Natural killer cell (primary cell): ENCODE data around the gene ETNK2. TPM values are rescaled to one million over a fixed set of nuclear protein-coding genes. Genes with fewer than 3 reads are reported as not detected.

ENCODE experiments used
- ATAC-seq, 3 donors: fragments of 150-1000 bp in 2 of 3; fragments of 200-7000 bp in 1 of 3; cut with Tn5 transposase; 1 replicate in 1 of 3; 2 replicates in 2 of 3; pipeline ENCODE4 v1.10.0; 2021; ENCODE audit warnings: mild to moderate bottlenecking in 2 of 3, moderate library complexity in 2 of 3
- DNase-seq, 2 donors: peaks; one replicate each; pipeline versions ENCODE4 v3.0.0 to v3.0.0-alpha.2; 2013 to 2021; ENCODE audit warnings: mixed read lengths in 1 of 2
- H3K27ac ChIP-seq: one replicate; pipeline ENCODE4 v1.5.1; 2013; ENCODE audit warnings: mild to moderate bottlenecking, low read length
- H3K27me3 ChIP-seq: one replicate; pipeline ENCODE4 v1.6.1; 2013; ENCODE audit warnings: low read length; ENCODE audit not compliant: control insufficient read depth, insufficient read depth
- H3K36me3 ChIP-seq: one replicate; pipeline ENCODE4 v1.6.1; 2013; ENCODE audit warnings: low read length; ENCODE audit not compliant: control insufficient read depth, insufficient read depth
- H3K4me1 ChIP-seq: one replicate; pipeline ENCODE4 v1.6.1; 2013; ENCODE audit warnings: low read length; ENCODE audit not compliant: control insufficient read depth, insufficient read depth
- H3K4me3 ChIP-seq: one replicate; pipeline ENCODE4 v1.5.1; 2013; ENCODE audit warnings: low read length
- H3K9me3 ChIP-seq: one replicate; pipeline ENCODE4 v1.6.1; 2013; ENCODE audit warnings: low read length; ENCODE audit not compliant: control insufficient read depth, insufficient read depth
- H3K27ac Mint-ChIP-seq, 2 donors: one replicate each; pipeline ENCODE4 v1.8.0; 2022; ENCODE audit warnings: mild to moderate bottlenecking in 2 of 2, mixed read lengths in 2 of 2, moderate library complexity in 1 of 2
- H3K27me3 Mint-ChIP-seq, 2 donors: one replicate each; pipeline ENCODE4 v1.8.0; 2022; ENCODE audit warnings: low read depth in 2 of 2, mixed read lengths in 2 of 2
- H3K36me3 Mint-ChIP-seq: one replicate; pipeline ENCODE4 v1.8.0; 2022; ENCODE audit warnings: mixed read lengths
- H3K4me1 Mint-ChIP-seq, 2 donors: one replicate each; pipeline ENCODE4 v1.8.0; 2022; ENCODE audit warnings: mixed read lengths in 2 of 2
- H3K4me3 Mint-ChIP-seq: one replicate; pipeline ENCODE4 v1.8.0; 2022; ENCODE audit warnings: mild to moderate bottlenecking, moderate library complexity, mixed read lengths
- H3K9me3 Mint-ChIP-seq, 2 donors: one replicate each; pipeline ENCODE4 v1.8.0; 2022; ENCODE audit warnings: mixed read lengths in 2 of 2
- whole genome bisulfite sequencing: methylation state at CpG from one replicate; pipeline ENCODE4 v1.1.7; 2013; ENCODE audit warnings: missing lambda C conversion rate; ENCODE audit not compliant: insufficient coverage; 5-methylcytosine and 5-hydroxymethylcytosine counted together
- intact Hi-C: fragments of 100-400 bp; cut with micrococcal nuclease; formaldehyde crosslinking; loops from one replicate; pipeline ENCODE4 v1.14.2; 2022
- total RNA-seq, 4 donors: library from RNA; stranded (reverse); fragments of 120-200 nt in 1 of 4; gene quantifications; one replicate each; pipeline versions ENCODE4 v1.2.3 to v1.2.4, GENCODE V29; 2013 to 2022
- TF ChIP-seq, protein P1 (sequence below): fragments of 200-600 bp; IDR thresholded peaks from one replicate; pipeline ENCODE4 v1.8.0; 2022; ENCODE audit warnings: antibody characterized with exemption

Gene ETNK2
- total RNA-seq, 3 donors from 2014 or later (not counting 1 experiment from before 2014, with no cell fraction given) = 5.1 to 5.8 (median 5.5) TPM

DNA sequence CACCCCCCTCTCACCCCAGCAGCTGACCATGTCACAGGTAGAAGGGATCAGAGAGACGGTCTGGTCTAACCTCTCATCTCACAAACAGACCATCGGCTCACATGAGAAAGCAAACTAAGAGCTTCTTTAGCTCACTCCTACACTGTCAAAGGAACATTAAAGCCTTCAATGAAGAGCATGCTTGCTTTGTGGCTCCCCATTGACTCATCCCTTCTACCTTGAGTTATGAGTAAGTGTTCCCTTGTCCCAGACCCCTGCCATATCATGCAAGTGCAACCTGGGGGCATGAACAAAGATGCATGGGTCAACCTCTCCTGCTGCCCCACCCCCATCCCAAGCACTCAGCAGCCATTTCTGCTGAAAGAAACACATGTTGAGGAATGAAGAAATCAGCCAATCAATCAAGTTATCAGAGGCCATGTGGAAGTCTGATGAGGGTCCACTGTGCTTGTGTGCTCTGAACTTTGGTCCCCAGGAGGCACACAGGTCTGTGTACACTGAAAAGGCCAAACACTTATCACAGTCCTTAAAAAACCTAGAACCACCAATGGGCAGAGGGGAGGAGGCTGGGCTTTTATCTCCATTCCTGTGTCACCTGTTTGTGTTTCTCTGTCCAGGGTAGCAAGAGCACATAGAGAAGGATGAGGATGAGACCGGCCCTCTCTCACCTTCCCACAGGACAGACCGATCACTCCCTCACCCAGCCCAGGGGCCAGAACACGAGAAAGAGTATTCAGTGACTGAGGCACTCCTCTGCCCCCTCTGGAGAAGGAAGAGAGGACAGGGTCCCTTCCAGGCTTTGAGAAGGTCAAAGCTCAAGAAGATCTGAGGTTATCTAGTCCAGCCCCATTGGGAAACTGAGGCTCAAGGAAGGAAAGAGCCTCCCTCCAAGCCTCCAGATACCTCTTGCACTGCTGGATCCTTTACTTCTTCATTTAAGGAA is 9.5 kb downstream of the ETNK2 start:
- H3K4me1 ChIP-seq = no peaks in the 10 kb centered on the region
- no peak for DNase-seq
- Mint-ChIP-seq H3K4me3 (no peak overlapping the region), H3K27me3 (peaks cover 0 to 12% of the 10 kb centered on the region in 2 donors), H3K4me1 (no peaks in the 10 kb centered on the region), H3K36me3 (no peaks in the 10 kb centered on the region), H3K9me3 (no peaks in the 10 kb centered on the region), H3K27ac (no peak overlapping the region)
- H3K36me3 ChIP-seq = no peaks in the 10 kb centered on the region
- H3K27ac ChIP-seq = no peak overlapping the region
- ATAC-seq = no peak
- intact Hi-C loops = no loop called here
- 91% methylated on average over 5 of the region's 5 CpGs for WGBS
- H3K9me3 ChIP-seq = no peaks in the 10 kb centered on the region
- H3K27me3 ChIP-seq = no peaks in the 10 kb centered on the region
- TF ChIP-seq, protein P1, sequence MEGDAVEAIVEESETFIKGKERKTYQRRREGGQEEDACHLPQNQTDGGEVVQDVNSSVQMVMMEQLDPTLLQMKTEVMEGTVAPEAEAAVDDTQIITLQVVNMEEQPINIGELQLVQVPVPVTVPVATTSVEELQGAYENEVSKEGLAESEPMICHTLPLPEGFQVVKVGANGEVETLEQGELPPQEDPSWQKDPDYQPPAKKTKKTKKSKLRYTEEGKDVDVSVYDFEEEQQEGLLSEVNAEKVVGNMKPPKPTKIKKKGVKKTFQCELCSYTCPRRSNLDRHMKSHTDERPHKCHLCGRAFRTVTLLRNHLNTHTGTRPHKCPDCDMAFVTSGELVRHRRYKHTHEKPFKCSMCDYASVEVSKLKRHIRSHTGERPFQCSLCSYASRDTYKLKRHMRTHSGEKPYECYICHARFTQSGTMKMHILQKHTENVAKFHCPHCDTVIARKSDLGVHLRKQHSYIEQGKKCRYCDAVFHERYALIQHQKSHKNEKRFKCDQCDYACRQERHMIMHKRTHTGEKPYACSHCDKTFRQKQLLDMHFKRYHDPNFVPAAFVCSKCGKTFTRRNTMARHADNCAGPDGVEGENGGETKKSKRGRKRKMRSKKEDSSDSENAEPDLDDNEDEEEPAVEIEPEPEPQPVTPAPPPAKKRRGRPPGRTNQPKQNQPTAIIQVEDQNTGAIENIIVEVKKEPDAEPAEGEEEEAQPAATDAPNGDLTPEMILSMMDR = no peak
- no peak overlapping the region for H3K4me3 ChIP-seq

DNA sequence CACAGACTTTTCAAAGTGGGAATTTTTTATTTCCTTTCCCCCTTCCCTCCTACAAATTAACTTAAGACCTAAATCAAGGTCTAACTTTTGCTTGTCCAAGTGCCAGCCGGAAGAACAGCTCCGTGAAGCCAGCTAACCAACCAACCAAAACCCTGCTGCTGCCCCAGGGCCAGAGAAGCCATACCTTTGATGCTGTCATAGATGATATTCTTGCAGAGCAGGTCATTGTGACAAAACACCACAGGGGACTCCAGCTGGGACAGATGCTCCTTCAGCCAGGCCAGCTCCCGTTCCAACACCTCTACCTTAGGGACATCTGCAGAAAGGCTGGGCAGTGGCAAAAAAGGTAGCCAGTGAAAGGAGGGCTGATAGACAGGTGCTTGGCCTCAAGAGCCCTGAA is 10.7 kb downstream of the ETNK2 start:
- peaks cover 0 to 12% of the 10 kb centered on the region in 2 donors for H3K27me3 Mint-ChIP-seq
- no peak for ATAC-seq
- intact Hi-C loops = no loop called here

DNA sequence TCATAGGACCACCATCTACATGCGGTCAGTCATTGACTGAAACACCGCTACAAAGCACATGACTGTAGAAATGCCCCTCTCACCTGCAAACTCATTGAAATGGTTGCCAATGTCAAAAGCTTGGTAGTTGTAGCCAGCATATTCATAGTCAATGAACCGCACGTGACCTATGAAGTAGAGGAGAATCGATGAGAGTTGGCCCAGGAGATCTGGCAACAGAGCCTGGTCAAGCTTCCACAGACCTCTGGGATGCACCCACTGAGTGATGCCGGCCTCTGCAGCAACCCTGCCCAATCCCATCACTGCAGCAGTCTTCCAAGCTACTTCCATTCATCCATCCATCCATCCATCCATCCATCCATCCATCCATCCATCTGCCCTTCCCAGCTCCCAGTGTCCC is 11.9 kb downstream of the ETNK2 start:
- Mint-ChIP-seq H3K9me3 (no peaks in the 10 kb centered on the region), H3K27me3 (peaks cover 0 to 12% of the 10 kb centered on the region in 2 donors), H3K4me1 (no peaks in the 10 kb centered on the region), H3K36me3 (no peaks in the 10 kb centered on the region), H3K4me3 (no peak overlapping the region), H3K27ac (no peak overlapping the region)
- WGBS = 97% methylated on average over 6 of the region's 6 CpGs
- Histone ChIP-seq H3K27me3 (no peaks in the 10 kb centered on the region), H3K4me3 (no peak overlapping the region), H3K27ac (no peak overlapping the region), H3K9me3 (no peaks in the 10 kb centered on the region), H3K4me1 (no peaks in the 10 kb centered on the region), H3K36me3 (no peaks in the 10 kb centered on the region)
- DNase-seq = no peak
- intact Hi-C loops = no loop called here
- TF ChIP-seq, protein P1 = no peak
- no peak for ATAC-seq

More for the DNA sequence above, 10.7 kb downstream of the ETNK2 start:
- TF ChIP-seq, protein P1 = no peak
- no peaks in the 10 kb centered on the region for H3K36me3 Mint-ChIP-seq
- DNase-seq = no peak
- Histone ChIP-seq H3K4me1 (no peaks in the 10 kb centered on the region), H3K36me3 (no peaks in the 10 kb centered on the region), H3K27ac (no peak overlapping the region), H3K27me3 (no peaks in the 10 kb centered on the region), H3K4me3 (no peak overlapping the region), H3K9me3 (no peaks in the 10 kb centered on the region)
- H3K27ac Mint-ChIP-seq = no peak overlapping the region
- no peaks in the 10 kb centered on the region for H3K4me1 Mint-ChIP-seq
- no peak overlapping the region for H3K4me3 Mint-ChIP-seq
- 96% methylated on average over 3 of the region's 3 CpGs for WGBS
- no peaks in the 10 kb centered on the region for H3K9me3 Mint-ChIP-seq
